ENCODE measurements around the gene MED27. TPM values are rescaled to one million over a fixed set of nuclear protein-coding genes. Genes with fewer than 3 reads are reported as not detected.

Gene MED27
- total RNA-seq, 4 donors from 2014 or later: 8.2 to 18.9 (median 11.8) TPM

- H3K9me3 ChIP-seq: no peaks in the 10 kb centered on the region
- DNase-seq (ENCODE audit: low spot score in 2 of 2): no peak
- H3K36me3 ChIP-seq: no peaks in the 10 kb centered on the region
- peaks cover 0 to 21% (median 7%) of the 10 kb centered on the region in 4 donors for H3K4me1 ChIP-seq
- TF ChIP-seq POLR2A (IDR thresholded peaks at IDR 0.05): no peak
- TF ChIP-seq CTCF (IDR thresholded peaks at IDR 0.05): no peak
- no peak for TF ChIP-seq EP300 (IDR thresholded peaks at IDR 0.05)
- H3K27ac ChIP-seq: no peak overlapping the region
- H3K4me3 ChIP-seq: no peak overlapping the region
- no peaks in the 10 kb centered on the region for H3K27me3 ChIP-seq
- 91 to 95% methylated on average over 9 of the region's 9 CpGs for WGBS, 2 donors
Observed at GRCh38 chr9:131950487-131950886, 129.2 kb downstream of the MED27 start.

GRCh38 chr9:131946180-131946579 lies 133.5 kb downstream of the MED27 start:
- Histone ChIP-seq H3K4me1 (peaks cover 0 to 3% (median 0%) of the 10 kb centered on the region in 4 donors), H3K27ac (no peak overlapping the region), H3K9me3 (no peaks in the 10 kb centered on the region), H3K27me3 (no peaks in the 10 kb centered on the region), H3K36me3 (peaks cover 0 to 6% (median 0%) of the 10 kb centered on the region in 3 donors), H3K4me3 (no peak overlapping the region)
- no peak for TF ChIP-seq CTCF (IDR thresholded peaks at IDR 0.05)
- no peak for TF ChIP-seq EP300 (IDR thresholded peaks at IDR 0.05)
- TF ChIP-seq POLR2A (IDR thresholded peaks at IDR 0.05): no peak
- DNase-seq (ENCODE audit: low spot score in 2 of 2): no peak
- WGBS, 2 donors: 86 to 87% methylated on average over 2 of the region's 2 CpGs

- TF ChIP-seq CTCF (IDR thresholded peaks at IDR 0.05): no peak
- TF ChIP-seq EP300 (IDR thresholded peaks at IDR 0.05): no peak
- TF ChIP-seq POLR2A (IDR thresholded peaks at IDR 0.05): no peak
- no peak for DNase-seq (ENCODE audit: low spot score in 2 of 2)
- Histone ChIP-seq H3K27ac (no peak overlapping the region), H3K36me3 (peaks cover 0 to 17% (median 0%) of the 10 kb centered on the region in 3 donors), H3K27me3 (no peaks in the 10 kb centered on the region), H3K4me3 (no peak overlapping the region), H3K4me1 (no peaks in the 10 kb centered on the region), H3K9me3 (no peaks in the 10 kb centered on the region)
- 91 to 92% methylated on average over 12 of the region's 12 CpGs for WGBS, 2 donors
Observed at GRCh38 chr9:131943351-131943841, 136.3 kb downstream of the MED27 start.

- no peaks in the 10 kb centered on the region for H3K27me3 ChIP-seq
- H3K9me3 ChIP-seq: no peaks in the 10 kb centered on the region
- H3K4me1 ChIP-seq: no peaks in the 10 kb centered on the region
- H3K36me3 ChIP-seq: peaks cover 0 to 29% (median 0%) of the 10 kb centered on the region in 3 donors
- H3K27ac ChIP-seq: no peak overlapping the region
- no peak overlapping the region for H3K4me3 ChIP-seq
- TF ChIP-seq EP300 (IDR thresholded peaks at IDR 0.05) (no peak), POLR2A (IDR thresholded peaks at IDR 0.05) (no peak), CTCF (IDR thresholded peaks at IDR 0.05) (no peak)
- WGBS, 2 donors: 67 to 69% methylated on average over 5 of the region's 5 CpGs
- DNase-seq (ENCODE audit: low spot score in 2 of 2): no peak
Observed at GRCh38 chr9:131942146-131942720, 137.4 kb downstream of the MED27 start.

GRCh38 chr9:131937451-131937850 lies 142.2 kb downstream of the MED27 start:
- H3K27ac ChIP-seq: no peak overlapping the region
- 90 to 96% methylated on average over 2 of the region's 2 CpGs for WGBS, 2 donors
- no peak for TF ChIP-seq POLR2A (IDR thresholded peaks at IDR 0.05)
- TF ChIP-seq EP300 (IDR thresholded peaks at IDR 0.05): no peak
- no peak for TF ChIP-seq CTCF (IDR thresholded peaks at IDR 0.05)
- peaks cover 0 to 52% (median 0%) of the 10 kb centered on the region in 3 donors for H3K36me3 ChIP-seq
- no peak overlapping the region for H3K4me3 ChIP-seq
- H3K9me3 ChIP-seq: peaks cover 0 to 14% (median 3%) of the 10 kb centered on the region in 4 donors
- H3K27me3 ChIP-seq: no peaks in the 10 kb centered on the region
- DNase-seq (ENCODE audit: low spot score in 2 of 2): no peak
- H3K4me1 ChIP-seq: no peaks in the 10 kb centered on the region
